Measurements from ENCODE around the gene POLR2E.
A peak's percentile ranks its signal among the peaks of the same experiment; 100 is the strongest.

The POLR2E gene

GRCh38 chr19:1084024-1084868, 10.9 kb downstream of the POLR2E start:
- H3K4me3 ChIP-seq (ENCODE audit: low read length) = no peak overlapping the region
- H3K36me3 ChIP-seq (ENCODE audit: control insufficient read depth, insufficient read depth, low read length) = peaks cover 33% of the 10 kb centered on the region
- no peaks in the 10 kb centered on the region for H3K27me3 ChIP-seq (ENCODE audit: control insufficient read depth, insufficient read depth, low read length)
- H3K9me3 ChIP-seq (ENCODE audit: control insufficient read depth, insufficient read depth, low read length) = no peaks in the 10 kb centered on the region
- H3K4me1 ChIP-seq (ENCODE audit: control insufficient read depth, insufficient read depth, low read length) = peaks cover 8% of the 10 kb centered on the region
- no CpG with 5 or more reads among the region's 43 CpGs for WGBS (ENCODE audit: insufficient coverage, insufficient read length)
- DNase-seq (ENCODE audit: low read depth, low spot score) = no peak
- H3K27ac ChIP-seq (ENCODE audit: low read length) = no peak overlapping the region

DNA sequence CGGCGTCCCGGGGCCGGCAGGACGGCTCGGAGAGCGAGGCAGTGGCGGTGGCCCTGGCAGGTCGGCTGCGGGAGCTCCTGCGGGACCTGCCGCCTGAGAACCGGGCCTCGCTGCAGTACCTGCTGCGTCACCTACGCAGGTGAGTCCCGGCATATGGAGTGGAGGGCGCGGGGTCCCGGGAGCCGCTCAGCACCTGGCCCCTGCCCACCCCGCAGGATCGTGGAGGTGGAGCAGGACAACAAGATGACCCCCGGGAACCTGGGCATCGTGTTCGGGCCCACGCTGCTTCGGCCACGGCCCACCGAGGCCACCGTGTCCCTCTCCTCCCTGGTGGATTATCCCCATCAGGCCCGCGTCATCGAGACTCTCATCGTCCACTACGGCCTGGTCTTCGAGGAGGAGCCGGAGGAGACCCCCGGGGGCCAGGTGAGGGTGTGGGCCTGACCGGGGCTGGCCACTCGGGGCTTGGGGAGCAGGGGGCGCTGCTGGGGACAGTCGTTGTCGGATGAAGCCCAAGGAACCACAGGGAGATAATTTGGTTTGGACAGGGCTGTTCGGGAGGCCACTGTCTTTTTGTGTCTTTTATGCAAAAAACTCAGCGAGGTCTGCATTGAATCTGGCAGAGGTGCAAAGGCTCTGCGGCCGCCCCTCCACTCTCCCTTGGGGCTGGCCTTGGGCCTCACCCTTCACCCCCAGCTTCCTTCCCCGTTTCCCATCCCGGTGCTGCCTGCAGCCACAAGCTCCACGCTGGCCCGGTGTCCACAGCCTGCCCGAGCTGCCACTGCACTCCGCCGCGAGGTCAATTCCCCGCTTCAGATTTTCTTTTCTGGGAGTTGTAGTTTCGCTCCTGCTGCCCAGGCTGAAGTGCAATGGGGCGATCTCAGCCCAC, 12.0 kb downstream of the POLR2E start:
- DNase-seq (ENCODE audit: low read depth, low spot score) = no peak
- peaks cover 25% of the 10 kb centered on the region for H3K36me3 ChIP-seq (ENCODE audit: control insufficient read depth, insufficient read depth, low read length)
- H3K4me3 ChIP-seq (ENCODE audit: low read length) = no peak overlapping the region; the same call in 1 of the 2 replicates
- no peaks in the 10 kb centered on the region for H3K9me3 ChIP-seq (ENCODE audit: control insufficient read depth, insufficient read depth, low read length)
- H3K27me3 ChIP-seq (ENCODE audit: control insufficient read depth, insufficient read depth, low read length) = no peaks in the 10 kb centered on the region
- H3K4me1 ChIP-seq (ENCODE audit: control insufficient read depth, insufficient read depth, low read length) = peaks cover 8% of the 10 kb centered on the region
- WGBS (ENCODE audit: insufficient coverage, insufficient read length) = no CpG with 5 or more reads among the region's 59 CpGs
- H3K27ac ChIP-seq (ENCODE audit: low read length) = no peak overlapping the region

DNA sequence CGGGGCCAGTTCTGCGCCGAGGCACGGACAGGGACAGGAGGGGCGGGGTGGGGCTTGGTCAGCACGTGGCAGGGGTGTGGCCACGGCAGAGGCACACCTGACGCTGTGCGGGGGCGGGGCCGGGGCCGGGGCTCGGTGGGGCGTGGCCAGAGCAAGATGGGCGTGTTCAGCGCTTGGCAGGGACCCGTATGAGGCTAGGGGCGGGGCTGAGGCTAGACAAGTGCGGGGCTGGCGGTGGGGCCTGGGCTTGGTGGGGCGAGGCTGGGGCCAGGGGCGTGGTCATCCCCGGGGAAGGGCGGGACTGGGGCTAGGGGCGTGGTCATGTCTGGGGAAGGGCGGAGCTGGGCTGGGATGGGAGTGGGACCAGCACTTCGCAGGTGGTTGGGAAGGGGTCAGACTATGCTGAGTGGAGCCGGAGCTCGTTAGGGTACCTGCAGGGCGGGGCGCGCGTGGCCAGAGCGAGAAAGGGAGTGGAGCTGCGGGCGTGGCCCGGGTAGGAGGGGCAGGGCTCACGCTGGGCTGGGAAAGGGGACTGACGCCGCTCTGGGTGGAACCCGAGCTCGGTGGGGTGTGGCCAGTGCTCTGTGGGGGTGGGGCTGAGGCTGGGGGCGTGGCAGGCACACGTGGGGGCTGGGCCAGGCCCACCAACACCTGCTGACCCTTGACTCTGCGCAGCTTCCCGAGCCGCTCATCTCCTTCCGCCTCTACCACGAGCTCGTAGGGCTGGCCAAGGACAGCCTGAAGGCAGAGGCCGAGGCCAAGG, 12.8 kb downstream of the POLR2E start:
- H3K36me3 ChIP-seq (ENCODE audit: control insufficient read depth, insufficient read depth, low read length) = peaks cover 23% of the 10 kb centered on the region
- peak overlapping the region; percentile 46; the same call in 1 of the 2 replicates for H3K4me3 ChIP-seq (ENCODE audit: low read length)
- DNase-seq (ENCODE audit: low read depth, low spot score) = no peak
- no peaks in the 10 kb centered on the region for H3K27me3 ChIP-seq (ENCODE audit: control insufficient read depth, insufficient read depth, low read length)
- H3K9me3 ChIP-seq (ENCODE audit: control insufficient read depth, insufficient read depth, low read length) = no peaks in the 10 kb centered on the region
- no peak overlapping the region for H3K27ac ChIP-seq (ENCODE audit: low read length)
- WGBS (ENCODE audit: insufficient coverage, insufficient read length) = no CpG with 5 or more reads among the region's 51 CpGs
- H3K4me1 ChIP-seq (ENCODE audit: control insufficient read depth, insufficient read depth, low read length) = peaks cover 8% of the 10 kb centered on the region

GRCh38 chr19:1081301-1082164, 13.6 kb downstream of the POLR2E start:
- H3K27ac ChIP-seq (ENCODE audit: low read length) = no peak overlapping the region
- H3K27me3 ChIP-seq (ENCODE audit: control insufficient read depth, insufficient read depth, low read length) = no peaks in the 10 kb centered on the region
- no peak for DNase-seq (ENCODE audit: low read depth, low spot score)
- peaks cover 23% of the 10 kb centered on the region for H3K36me3 ChIP-seq (ENCODE audit: control insufficient read depth, insufficient read depth, low read length)
- no CpG with 5 or more reads among the region's 58 CpGs for WGBS (ENCODE audit: insufficient coverage, insufficient read length)
- H3K4me1 ChIP-seq (ENCODE audit: control insufficient read depth, insufficient read depth, low read length) = peaks cover 8% of the 10 kb centered on the region
- peak overlapping the region; percentile 16; the same call in 1 of the 2 replicates for H3K4me3 ChIP-seq (ENCODE audit: low read length)
- no peaks in the 10 kb centered on the region for H3K9me3 ChIP-seq (ENCODE audit: control insufficient read depth, insufficient read depth, low read length)

DNA sequence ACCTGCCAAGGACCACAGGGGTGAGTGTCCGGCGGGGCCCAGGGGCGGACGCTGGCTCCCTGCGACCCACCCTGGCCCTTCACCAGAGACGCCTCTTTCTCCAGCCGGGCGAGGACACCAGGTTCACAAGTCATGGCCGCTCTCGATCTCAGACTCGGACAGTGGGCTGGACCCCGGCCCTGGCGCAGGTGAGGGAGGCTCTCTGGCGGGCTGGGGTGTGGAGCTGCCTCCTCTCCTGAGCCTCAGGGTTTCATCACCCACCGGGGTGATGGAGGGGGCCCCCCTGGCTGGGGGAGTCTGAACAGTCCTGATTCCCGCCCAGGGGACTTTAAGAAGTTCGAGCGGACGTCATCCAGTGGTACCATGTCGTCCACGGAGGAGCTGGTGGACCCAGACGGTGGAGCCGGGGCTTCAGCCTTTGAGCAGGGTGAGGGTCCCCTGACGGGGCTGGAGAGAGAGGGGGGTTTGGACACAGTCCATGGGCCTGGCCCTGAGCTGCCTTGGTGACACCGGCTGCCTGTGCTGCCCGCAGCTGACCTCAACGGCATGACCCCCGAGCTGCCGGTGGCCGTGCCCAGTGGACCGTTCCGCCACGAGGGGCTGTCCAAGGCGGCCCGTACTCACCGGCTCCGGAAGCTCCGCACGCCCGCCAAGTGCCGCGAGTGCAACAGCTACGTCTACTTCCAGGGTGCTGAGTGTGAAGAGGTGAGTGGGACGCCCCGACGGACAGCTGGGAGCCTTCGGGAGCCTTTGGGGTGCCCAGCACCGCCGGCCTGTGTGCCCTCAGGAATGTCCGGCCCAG, 14.6 kb downstream of the POLR2E start:
- Histone ChIP-seq H3K27me3 (ENCODE audit: control insufficient read depth, insufficient read depth, low read length) (no peaks in the 10 kb centered on the region), H3K36me3 (ENCODE audit: control insufficient read depth, insufficient read depth, low read length) (peaks cover 16% of the 10 kb centered on the region), H3K4me1 (ENCODE audit: control insufficient read depth, insufficient read depth, low read length) (peaks cover 8% of the 10 kb centered on the region), H3K27ac (ENCODE audit: low read length) (no peak overlapping the region), H3K9me3 (ENCODE audit: control insufficient read depth, insufficient read depth, low read length) (no peaks in the 10 kb centered on the region), H3K4me3 (ENCODE audit: low read length) (no peak overlapping the region)
- WGBS (ENCODE audit: insufficient coverage, insufficient read length) = no CpG with 5 or more reads among the region's 50 CpGs
- no peak for DNase-seq (ENCODE audit: low read depth, low spot score)

GRCh38 chr19:1079566-1080111, 15.5 kb downstream of the POLR2E start:
- Histone ChIP-seq H3K9me3 (ENCODE audit: control insufficient read depth, insufficient read depth, low read length) (no peaks in the 10 kb centered on the region), H3K27me3 (ENCODE audit: control insufficient read depth, insufficient read depth, low read length) (no peaks in the 10 kb centered on the region), H3K27ac (ENCODE audit: low read length) (no peak overlapping the region), H3K4me1 (ENCODE audit: control insufficient read depth, insufficient read depth, low read length) (peaks cover 8% of the 10 kb centered on the region), H3K36me3 (ENCODE audit: control insufficient read depth, insufficient read depth, low read length) (peaks cover 15% of the 10 kb centered on the region), H3K4me3 (ENCODE audit: low read length) (no peak overlapping the region)
- no peak for DNase-seq (ENCODE audit: low read depth, low spot score)
- no CpG with 5 or more reads among the region's 45 CpGs for WGBS (ENCODE audit: insufficient coverage, insufficient read length)

GRCh38 chr19:1076951-1077350, 18.2 kb downstream of the POLR2E start:
- no peaks in the 10 kb centered on the region for H3K27me3 ChIP-seq (ENCODE audit: control insufficient read depth, insufficient read depth, low read length)
- WGBS (ENCODE audit: insufficient coverage, insufficient read length) = no CpG with 5 or more reads among the region's 16 CpGs

DNA sequence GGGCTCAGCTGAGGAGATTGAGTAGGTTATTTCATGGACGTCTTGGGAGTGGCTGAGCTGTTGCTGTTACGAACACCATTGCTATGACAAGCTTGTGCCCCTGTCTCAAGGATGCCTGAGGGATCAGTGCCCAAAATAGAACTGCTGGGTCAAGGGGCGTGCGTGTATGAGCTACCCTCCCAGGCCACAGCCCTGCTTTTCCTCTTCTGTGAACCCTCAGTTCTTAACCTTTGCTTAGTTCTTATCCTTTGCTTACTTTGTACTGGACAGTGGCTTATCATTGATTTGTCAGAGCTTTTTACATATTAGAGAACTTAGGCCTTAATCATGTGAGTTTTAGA, 19.2 kb downstream of the POLR2E start:
- no peak overlapping the region for H3K27ac ChIP-seq (ENCODE audit: low read length)
- no peaks in the 10 kb centered on the region for H3K4me1 ChIP-seq (ENCODE audit: control insufficient read depth, insufficient read depth, low read length)
- no peaks in the 10 kb centered on the region for H3K27me3 ChIP-seq (ENCODE audit: control insufficient read depth, insufficient read depth, low read length)
- H3K4me3 ChIP-seq (ENCODE audit: low read length) = no peak overlapping the region
- peaks cover 18% of the 10 kb centered on the region for H3K36me3 ChIP-seq (ENCODE audit: control insufficient read depth, insufficient read depth, low read length)
- DNase-seq (ENCODE audit: low read depth, low spot score) = no peak
- no peaks in the 10 kb centered on the region for H3K9me3 ChIP-seq (ENCODE audit: control insufficient read depth, insufficient read depth, low read length)
- WGBS (ENCODE audit: insufficient coverage, insufficient read length) = no CpG with 5 or more reads among the region's 4 CpGs

More at GRCh38 chr19:1076951-1077350, 18.2 kb downstream of the POLR2E start:
- Histone ChIP-seq H3K4me1 (ENCODE audit: control insufficient read depth, insufficient read depth, low read length) (peaks cover 5% of the 10 kb centered on the region), H3K4me3 (ENCODE audit: low read length) (no peak overlapping the region), H3K36me3 (ENCODE audit: control insufficient read depth, insufficient read depth, low read length) (peaks cover 18% of the 10 kb centered on the region), H3K27ac (ENCODE audit: low read length) (no peak overlapping the region), H3K9me3 (ENCODE audit: control insufficient read depth, insufficient read depth, low read length) (no peaks in the 10 kb centered on the region)
- no peak for DNase-seq (ENCODE audit: low read depth, low spot score)

Measured in iPS DF 6.9 (cell line).